ENCODE measurements around the gene LRRC37A2. TPM values are rescaled to one million over a fixed set of nuclear protein-coding genes. Genes with fewer than 3 reads are reported as not detected.
A peak's percentile ranks its signal among the peaks of the same experiment; 100 is the strongest.
"Not testable (repeated sequence)": the region's sequence is repeated elsewhere in the genome, so short reads cannot be mapped to it uniquely, and the experiment has no call there.

LRRC37A2 gene
- polyA plus RNA-seq, 4 donors = 1.6 to 31.2 (median 3.7) TPM

GRCh38 chr17:46579083-46580075, 67.1 kb downstream of the LRRC37A2 start, which contains the start of gene ARL17A:
Gene ARL17A (minus strand): TSS chr17:46579691. CDS start chr17:46576322, 3,369 bp downstream.
- 0 to 1% methylated on average over 2 to 14 of the region's 65 CpGs; no CpG with 5 or more reads in 1 of the 3 donors for WGBS, 3 donors
- H3K9me3 ChIP-seq (ENCODE audit: control insufficient read depth in 2 of 2, insufficient read depth in 1 of 2, low read depth in 1 of 2, low read length in 1 of 2); H3K36me3 ChIP-seq (ENCODE audit: control insufficient read depth in 3 of 3, insufficient read depth in 2 of 3, low read depth in 1 of 3, low read length in 3 of 3); DNase-seq; H3K4me1 ChIP-seq (ENCODE audit: control insufficient read depth in 3 of 3, insufficient read depth in 2 of 3, low read depth in 1 of 3, low read length in 2 of 3); H3K27me3 ChIP-seq (ENCODE audit: control insufficient read depth in 3 of 3, insufficient read depth in 3 of 3, low read length in 3 of 3): not testable (repeated sequence)
- Histone ChIP-seq H3K4me3 (ENCODE audit: low read depth in 1 of 3, low read length in 3 of 3) (peak within 1 kb of the TSS in 1 of 3 donors; percentile 13), H3K27ac (ENCODE audit: low read depth in 1 of 3, low read length in 2 of 3) (peak within 1 kb of the TSS in 1 of 3 donors; percentile 44)
- FAIRE-seq = peak; percentile 89

GRCh38 chr17:46580082-46580481, 67.8 kb downstream of the LRRC37A2 start:
- DNase-seq; H3K9me3 ChIP-seq (ENCODE audit: control insufficient read depth in 2 of 2, insufficient read depth in 1 of 2, low read depth in 1 of 2, low read length in 1 of 2); H3K36me3 ChIP-seq (ENCODE audit: control insufficient read depth in 3 of 3, insufficient read depth in 2 of 3, low read depth in 1 of 3, low read length in 3 of 3); FAIRE-seq; H3K27me3 ChIP-seq (ENCODE audit: control insufficient read depth in 3 of 3, insufficient read depth in 3 of 3, low read length in 3 of 3); H3K4me1 ChIP-seq (ENCODE audit: control insufficient read depth in 3 of 3, insufficient read depth in 2 of 3, low read depth in 1 of 3, low read length in 2 of 3): not testable (repeated sequence)
- Histone ChIP-seq H3K27ac (ENCODE audit: low read depth in 1 of 3, low read length in 2 of 3) (peak overlapping the region in 1 of 3 donors; percentile 44), H3K4me3 (ENCODE audit: low read depth in 1 of 3, low read length in 3 of 3) (peak overlapping the region in 1 of 3 donors; percentile 13)
- WGBS, 3 donors = 10 to 26% (median 12%) methylated on average over 5 to 9 of the region's 18 CpGs

- no CpG with 5 or more reads among the region's 3 CpGs for WGBS, 3 donors
- H3K27ac ChIP-seq (ENCODE audit: low read depth in 1 of 3, low read length in 2 of 3); H3K36me3 ChIP-seq (ENCODE audit: control insufficient read depth in 3 of 3, insufficient read depth in 2 of 3, low read depth in 1 of 3, low read length in 3 of 3); H3K4me3 ChIP-seq (ENCODE audit: low read depth in 1 of 3, low read length in 3 of 3); H3K27me3 ChIP-seq (ENCODE audit: control insufficient read depth in 3 of 3, insufficient read depth in 3 of 3, low read length in 3 of 3); H3K9me3 ChIP-seq (ENCODE audit: control insufficient read depth in 2 of 2, insufficient read depth in 1 of 2, low read depth in 1 of 2, low read length in 1 of 2); FAIRE-seq; DNase-seq; H3K4me1 ChIP-seq (ENCODE audit: control insufficient read depth in 3 of 3, insufficient read depth in 2 of 3, low read depth in 1 of 3, low read length in 2 of 3): not testable (repeated sequence)
These were observed 73.2 kb downstream of the LRRC37A2 start for GRCh38 chr17:46585444-46585843.

- H3K9me3 ChIP-seq (ENCODE audit: control insufficient read depth in 2 of 2, insufficient read depth in 1 of 2, low read depth in 1 of 2, low read length in 1 of 2); FAIRE-seq; H3K36me3 ChIP-seq (ENCODE audit: control insufficient read depth in 3 of 3, insufficient read depth in 2 of 3, low read depth in 1 of 3, low read length in 3 of 3); DNase-seq; H3K4me3 ChIP-seq (ENCODE audit: low read depth in 1 of 3, low read length in 3 of 3); H3K27ac ChIP-seq (ENCODE audit: low read depth in 1 of 3, low read length in 2 of 3); H3K27me3 ChIP-seq (ENCODE audit: control insufficient read depth in 3 of 3, insufficient read depth in 3 of 3, low read length in 3 of 3); H3K4me1 ChIP-seq (ENCODE audit: control insufficient read depth in 3 of 3, insufficient read depth in 2 of 3, low read depth in 1 of 3, low read length in 2 of 3): not testable (repeated sequence)
- WGBS, 3 donors = no CpG with 5 or more reads among the region's 95 CpGs
These were observed 78.2 kb downstream of the LRRC37A2 start, which contains the start of gene NSF for GRCh38 chr17:46590157-46591146. Gene NSF (plus strand): TSS chr17:46590669. CDS start chr17:46590776, 107 bp downstream.

GRCh38 chr17:46591332-46591731, 79.1 kb downstream of the LRRC37A2 start:
- H3K9me3 ChIP-seq (ENCODE audit: control insufficient read depth in 2 of 2, insufficient read depth in 1 of 2, low read depth in 1 of 2, low read length in 1 of 2); H3K27me3 ChIP-seq (ENCODE audit: control insufficient read depth in 3 of 3, insufficient read depth in 3 of 3, low read length in 3 of 3); H3K27ac ChIP-seq (ENCODE audit: low read depth in 1 of 3, low read length in 2 of 3); H3K36me3 ChIP-seq (ENCODE audit: control insufficient read depth in 3 of 3, insufficient read depth in 2 of 3, low read depth in 1 of 3, low read length in 3 of 3); FAIRE-seq; DNase-seq; H3K4me1 ChIP-seq (ENCODE audit: control insufficient read depth in 3 of 3, insufficient read depth in 2 of 3, low read depth in 1 of 3, low read length in 2 of 3); H3K4me3 ChIP-seq (ENCODE audit: low read depth in 1 of 3, low read length in 3 of 3): not testable (repeated sequence)
- WGBS, 3 donors = no CpG with 5 or more reads among the region's 7 CpGs

- H3K27ac ChIP-seq (ENCODE audit: low read depth in 1 of 3, low read length in 2 of 3); H3K27me3 ChIP-seq (ENCODE audit: control insufficient read depth in 3 of 3, insufficient read depth in 3 of 3, low read length in 3 of 3); H3K4me3 ChIP-seq (ENCODE audit: low read depth in 1 of 3, low read length in 3 of 3); DNase-seq; FAIRE-seq; H3K36me3 ChIP-seq (ENCODE audit: control insufficient read depth in 3 of 3, insufficient read depth in 2 of 3, low read depth in 1 of 3, low read length in 3 of 3); H3K4me1 ChIP-seq (ENCODE audit: control insufficient read depth in 3 of 3, insufficient read depth in 2 of 3, low read depth in 1 of 3, low read length in 2 of 3); H3K9me3 ChIP-seq (ENCODE audit: control insufficient read depth in 2 of 2, insufficient read depth in 1 of 2, low read depth in 1 of 2, low read length in 1 of 2): not testable (repeated sequence)
- 9 to 23% (median 10%) methylated on average over 2 of the region's 3 CpGs for WGBS, 3 donors
These were observed 86.2 kb downstream of the LRRC37A2 start for GRCh38 chr17:46598344-46598931.

GRCh38 chr17:46600767-46601166, 88.5 kb downstream of the LRRC37A2 start:
- not testable (repeated sequence) for DNase-seq; H3K4me3 ChIP-seq (ENCODE audit: low read depth in 1 of 3, low read length in 3 of 3); H3K4me1 ChIP-seq (ENCODE audit: control insufficient read depth in 3 of 3, insufficient read depth in 2 of 3, low read depth in 1 of 3, low read length in 2 of 3); H3K27me3 ChIP-seq (ENCODE audit: control insufficient read depth in 3 of 3, insufficient read depth in 3 of 3, low read length in 3 of 3); H3K9me3 ChIP-seq (ENCODE audit: control insufficient read depth in 2 of 2, insufficient read depth in 1 of 2, low read depth in 1 of 2, low read length in 1 of 2); H3K36me3 ChIP-seq (ENCODE audit: control insufficient read depth in 3 of 3, insufficient read depth in 2 of 3, low read depth in 1 of 3, low read length in 3 of 3); H3K27ac ChIP-seq (ENCODE audit: low read depth in 1 of 3, low read length in 2 of 3); FAIRE-seq
- WGBS, 3 donors = no CpG with 5 or more reads among the region's 3 CpGs

GRCh38 chr17:46603125-46603524, 90.9 kb downstream of the LRRC37A2 start:
- not testable (repeated sequence) for FAIRE-seq

More at GRCh38 chr17:46603125-46603524, 90.9 kb downstream of the LRRC37A2 start:
- not testable (repeated sequence) for H3K9me3 ChIP-seq (ENCODE audit: control insufficient read depth in 2 of 2, insufficient read depth in 1 of 2, low read depth in 1 of 2, low read length in 1 of 2); H3K27me3 ChIP-seq (ENCODE audit: control insufficient read depth in 3 of 3, insufficient read depth in 3 of 3, low read length in 3 of 3); H3K27ac ChIP-seq (ENCODE audit: low read depth in 1 of 3, low read length in 2 of 3); DNase-seq; H3K4me3 ChIP-seq (ENCODE audit: low read depth in 1 of 3, low read length in 3 of 3); H3K4me1 ChIP-seq (ENCODE audit: control insufficient read depth in 3 of 3, insufficient read depth in 2 of 3, low read depth in 1 of 3, low read length in 2 of 3); H3K36me3 ChIP-seq (ENCODE audit: control insufficient read depth in 3 of 3, insufficient read depth in 2 of 3, low read depth in 1 of 3, low read length in 3 of 3)

Data from small intestine (tissue), 7 donors.